ENCODE results near the gene ENAH.
"Not testable (repeated sequence)": the region's sequence is repeated elsewhere in the genome, so short reads cannot be mapped to it uniquely, and the experiment has no call there.

Gene ENAH

GRCh38 chr1:225694151-225694603 is 41.3 kb upstream of the ENAH start:
- no peak for DNase-seq
- Histone ChIP-seq H3K36me3 (replicated peaks; ENCODE audit: insufficient read depth, low read length) (no peaks in the 10 kb centered on the region), H2AFZ (ENCODE audit: low read length) (no peak overlapping the region), H3K79me2 (ENCODE audit: low read length) (no peaks in the 10 kb centered on the region), H3K9ac (ENCODE audit: low read length) (no peak overlapping the region), H3K4me2 (ENCODE audit: low read depth, low read length) (no peak overlapping the region), H3K4me3 (ENCODE audit: low read length) (no peak overlapping the region), H3K9me3 (replicated peaks; ENCODE audit: insufficient read depth, low read length) (no peaks in the 10 kb centered on the region), H3F3A (ENCODE audit: insufficient read depth, low read length) (no peaks in the 10 kb centered on the region), H3K4me1 (ENCODE audit: low read length) (no peaks in the 10 kb centered on the region), H3K27ac (ENCODE audit: low read length) (no peak overlapping the region), H3K9me2 (replicated peaks; ENCODE audit: insufficient read depth, low read length) (no peaks in the 10 kb centered on the region), H4K20me1 (ENCODE audit: insufficient read depth, low read length) (no peaks in the 10 kb centered on the region), H3K27me3 (replicated peaks; ENCODE audit: insufficient read depth, low read length) (no peaks in the 10 kb centered on the region)
- TF ChIP-seq EZH2 (optimal IDR thresholded peaks at IDR 0.05; ENCODE audit: low read depth, low read length) (no peak), CTCF (IDR thresholded peaks at IDR 0.05; ENCODE audit: low read length) (no peak), EZH2phosphoT487 (IDR thresholded peaks at IDR 0.05; ENCODE audit: low read length) (no peak)

GRCh38 chr1:225693697-225694096 is 40.8 kb upstream of the ENAH start:
- H4K20me1 ChIP-seq (ENCODE audit: insufficient read depth, low read length); H3K4me1 ChIP-seq (ENCODE audit: low read length); H3K36me3 ChIP-seq (replicated peaks; ENCODE audit: insufficient read depth, low read length); H3K9me2 ChIP-seq (replicated peaks; ENCODE audit: insufficient read depth, low read length); H3K4me2 ChIP-seq (ENCODE audit: low read depth, low read length); H3K27me3 ChIP-seq (replicated peaks; ENCODE audit: insufficient read depth, low read length); H3K4me3 ChIP-seq (ENCODE audit: low read length); H3K27ac ChIP-seq (ENCODE audit: low read length); H3K79me2 ChIP-seq (ENCODE audit: low read length); H3K9me3 ChIP-seq (replicated peaks; ENCODE audit: insufficient read depth, low read length); H2AFZ ChIP-seq (ENCODE audit: low read length); H3F3A ChIP-seq (ENCODE audit: insufficient read depth, low read length); DNase-seq; H3K9ac ChIP-seq (ENCODE audit: low read length): not testable (repeated sequence)

- no peaks in the 10 kb centered on the region for H3K9me3 ChIP-seq (replicated peaks; ENCODE audit: insufficient read depth, low read length)
- no peaks in the 10 kb centered on the region for H3K4me1 ChIP-seq (ENCODE audit: low read length)
- TF ChIP-seq EZH2 (optimal IDR thresholded peaks at IDR 0.05; ENCODE audit: low read depth, low read length) (no peak), EZH2phosphoT487 (IDR thresholded peaks at IDR 0.05; ENCODE audit: low read length) (no peak), CTCF (IDR thresholded peaks at IDR 0.05; ENCODE audit: low read length) (no peak)
- H3K79me2 ChIP-seq (ENCODE audit: low read length): no peaks in the 10 kb centered on the region
- H3K27ac ChIP-seq (ENCODE audit: low read length): no peak overlapping the region
- H3K4me2 ChIP-seq (ENCODE audit: low read depth, low read length): no peak overlapping the region
- DNase-seq: no peak
- no peaks in the 10 kb centered on the region for H4K20me1 ChIP-seq (ENCODE audit: insufficient read depth, low read length)
- no peak overlapping the region for H3K4me3 ChIP-seq (ENCODE audit: low read length)
- H3F3A ChIP-seq (ENCODE audit: insufficient read depth, low read length): no peaks in the 10 kb centered on the region
- H3K9ac ChIP-seq (ENCODE audit: low read length): no peak overlapping the region
- no peaks in the 10 kb centered on the region for H3K36me3 ChIP-seq (replicated peaks; ENCODE audit: insufficient read depth, low read length)
- no peaks in the 10 kb centered on the region for H3K27me3 ChIP-seq (replicated peaks; ENCODE audit: insufficient read depth, low read length)
- no peak overlapping the region for H2AFZ ChIP-seq (ENCODE audit: low read length)
- no peaks in the 10 kb centered on the region for H3K9me2 ChIP-seq (replicated peaks; ENCODE audit: insufficient read depth, low read length)
These were observed 40.3 kb upstream of the ENAH start for GRCh38 chr1:225693085-225693696.

GRCh38 chr1:225692517-225692879 is 39.6 kb upstream of the ENAH start:
- Histone ChIP-seq H3K27me3 (replicated peaks; ENCODE audit: insufficient read depth, low read length) (no peaks in the 10 kb centered on the region), H3K27ac (ENCODE audit: low read length) (no peak overlapping the region), H3K4me2 (ENCODE audit: low read depth, low read length) (no peak overlapping the region), H3K4me1 (ENCODE audit: low read length) (no peaks in the 10 kb centered on the region), H3K9ac (ENCODE audit: low read length) (no peak overlapping the region), H4K20me1 (ENCODE audit: insufficient read depth, low read length) (no peaks in the 10 kb centered on the region), H2AFZ (ENCODE audit: low read length) (no peak overlapping the region), H3K79me2 (ENCODE audit: low read length) (no peaks in the 10 kb centered on the region), H3K4me3 (ENCODE audit: low read length) (no peak overlapping the region), H3K36me3 (replicated peaks; ENCODE audit: insufficient read depth, low read length) (no peaks in the 10 kb centered on the region), H3K9me3 (replicated peaks; ENCODE audit: insufficient read depth, low read length) (no peaks in the 10 kb centered on the region), H3F3A (ENCODE audit: insufficient read depth, low read length) (no peaks in the 10 kb centered on the region), H3K9me2 (replicated peaks; ENCODE audit: insufficient read depth, low read length) (no peaks in the 10 kb centered on the region)
- no peak for DNase-seq
- TF ChIP-seq EZH2phosphoT487 (IDR thresholded peaks at IDR 0.05; ENCODE audit: low read length): no peak
- no peak for TF ChIP-seq CTCF (IDR thresholded peaks at IDR 0.05; ENCODE audit: low read length)
- no peak for TF ChIP-seq EZH2 (optimal IDR thresholded peaks at IDR 0.05; ENCODE audit: low read depth, low read length)
